Thyroid gland (tissue), 4 donors: ENCODE data around the gene ARNT2. TPM values are rescaled to one million over a fixed set of nuclear protein-coding genes. Genes with fewer than 3 reads are reported as not detected.

Experiments used
- DNase-seq, 2 donors: peaks; one replicate each; pipeline ENCODE4 v3.0.0-alpha.2; 2019
- H3K27ac ChIP-seq, 3 donors: fragments of 200-600 bp; sonication (generic); 1 replicate in 2 of 3; 2 replicates in 1 of 3; pipeline ENCODE4 v1.5.1; 2016 to 2019; ENCODE audit warnings: mild to moderate bottlenecking in 1 of 3, moderate library complexity in 1 of 3
- H3K27me3 ChIP-seq: fragments of 200-600 bp; sonication (generic); one replicate; pipeline ENCODE4 v1.5.1; 2019
- H3K36me3 ChIP-seq, 2 donors: fragments of 200-600 bp; sonication (generic); one replicate each; pipeline ENCODE4 v1.5.1; 2016 to 2019
- H3K4me1 ChIP-seq, 2 donors: fragments of 200-600 bp; sonication (generic); one replicate each; pipeline ENCODE4 v1.5.1; 2017 to 2019
- H3K4me3 ChIP-seq, 3 donors: fragments of 200-600 bp; sonication (generic); replicated peaks in 1 of 3; 1 replicate in 2 of 3; 2 replicates in 1 of 3; pipeline ENCODE4 v1.5.1; 2016; ENCODE audit warnings: mild to moderate bottlenecking in 1 of 3
- H3K9me3 ChIP-seq: fragments of 200-600 bp; sonication (generic); one replicate; pipeline ENCODE4 v1.5.1; 2017
- POLR2A ChIP-seq, 2 donors: fragments of 450-650 bp; IDR thresholded peaks; one replicate each; pipeline ENCODE4 v1.6.1; 2017; ENCODE audit warnings: antibody characterized with exemption in 2 of 2, mild to moderate bottlenecking in 2 of 2, moderate library complexity in 1 of 2
- WGBS, 2 donors: methylation state at CpG; one replicate each; pipeline ENCODE4 v1.1.5; 2017; 5-methylcytosine and 5-hydroxymethylcytosine counted together
- intact Hi-C: fragments of 100-400 bp; cut with DNase I; formaldehyde crosslinking; loops from one replicate; pipeline ENCODE4 v1.15.1; 2023
- total RNA-seq, 4 donors: library from RNA; depleted of rRNA; stranded (reverse); fragments of >200 nt; gene quantifications; one replicate each; pipeline ENCODE4 v1.2.3, GENCODE V29; 2016
- TF ChIP-seq, protein P1 (sequence below), 6 experiments: fragments of 200-600 bp in 3 of 6; fragments of 450-650 bp in 3 of 6; sonication (generic) in 3 of 6; IDR thresholded peaks; one replicate each; pipeline ENCODE4 v1.5.1; 2016 to 2019; ENCODE audit warnings: antibody characterized with exemption in 6 of 6, mild to moderate bottlenecking in 2 of 6, inconsistent platforms in 1 of 6, moderate library complexity in 1 of 6

ARNT2 gene
- total RNA-seq, 4 donors from 2014 or later = 9.4 to 19.1 (median 13.8) TPM

DNA sequence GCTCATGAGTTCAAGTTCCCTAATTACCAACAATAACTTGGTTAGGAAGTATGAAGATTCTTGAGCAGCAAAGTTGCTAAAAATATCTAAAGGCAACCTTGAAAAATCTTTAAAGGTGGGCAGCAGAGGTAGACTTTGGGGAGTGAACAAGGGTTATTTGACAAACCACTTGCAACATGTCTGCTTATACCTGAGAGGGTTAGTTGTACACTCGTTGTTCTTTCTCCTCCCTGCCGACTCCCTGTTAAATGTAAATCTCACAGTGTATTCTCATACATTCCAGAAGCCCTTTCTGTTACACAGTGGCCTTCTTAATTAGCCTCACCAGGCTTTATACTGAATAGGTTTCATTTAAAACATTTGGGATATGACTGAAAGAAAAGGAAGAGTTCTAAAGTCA lies 121.7 kb downstream of the ARNT2 start:
- Histone ChIP-seq H3K4me3 (no peak overlapping the region), H3K27ac (no peak overlapping the region), H3K4me1 (peaks cover 12 to 16% of the 10 kb centered on the region in 2 donors), H3K9me3 (no peaks in the 10 kb centered on the region), H3K36me3 (no peaks in the 10 kb centered on the region), H3K27me3 (no peaks in the 10 kb centered on the region)
- 84 to 93% methylated on average over 2 of the region's 2 CpGs for WGBS, 2 donors
- intact Hi-C loops = no loop called here
- no peak for DNase-seq
- TF ChIP-seq, protein P1, sequence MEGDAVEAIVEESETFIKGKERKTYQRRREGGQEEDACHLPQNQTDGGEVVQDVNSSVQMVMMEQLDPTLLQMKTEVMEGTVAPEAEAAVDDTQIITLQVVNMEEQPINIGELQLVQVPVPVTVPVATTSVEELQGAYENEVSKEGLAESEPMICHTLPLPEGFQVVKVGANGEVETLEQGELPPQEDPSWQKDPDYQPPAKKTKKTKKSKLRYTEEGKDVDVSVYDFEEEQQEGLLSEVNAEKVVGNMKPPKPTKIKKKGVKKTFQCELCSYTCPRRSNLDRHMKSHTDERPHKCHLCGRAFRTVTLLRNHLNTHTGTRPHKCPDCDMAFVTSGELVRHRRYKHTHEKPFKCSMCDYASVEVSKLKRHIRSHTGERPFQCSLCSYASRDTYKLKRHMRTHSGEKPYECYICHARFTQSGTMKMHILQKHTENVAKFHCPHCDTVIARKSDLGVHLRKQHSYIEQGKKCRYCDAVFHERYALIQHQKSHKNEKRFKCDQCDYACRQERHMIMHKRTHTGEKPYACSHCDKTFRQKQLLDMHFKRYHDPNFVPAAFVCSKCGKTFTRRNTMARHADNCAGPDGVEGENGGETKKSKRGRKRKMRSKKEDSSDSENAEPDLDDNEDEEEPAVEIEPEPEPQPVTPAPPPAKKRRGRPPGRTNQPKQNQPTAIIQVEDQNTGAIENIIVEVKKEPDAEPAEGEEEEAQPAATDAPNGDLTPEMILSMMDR (IDR thresholded peaks at IDR 0.05) = no peak
- no peak for TF ChIP-seq POLR2A (IDR thresholded peaks at IDR 0.05)

DNA sequence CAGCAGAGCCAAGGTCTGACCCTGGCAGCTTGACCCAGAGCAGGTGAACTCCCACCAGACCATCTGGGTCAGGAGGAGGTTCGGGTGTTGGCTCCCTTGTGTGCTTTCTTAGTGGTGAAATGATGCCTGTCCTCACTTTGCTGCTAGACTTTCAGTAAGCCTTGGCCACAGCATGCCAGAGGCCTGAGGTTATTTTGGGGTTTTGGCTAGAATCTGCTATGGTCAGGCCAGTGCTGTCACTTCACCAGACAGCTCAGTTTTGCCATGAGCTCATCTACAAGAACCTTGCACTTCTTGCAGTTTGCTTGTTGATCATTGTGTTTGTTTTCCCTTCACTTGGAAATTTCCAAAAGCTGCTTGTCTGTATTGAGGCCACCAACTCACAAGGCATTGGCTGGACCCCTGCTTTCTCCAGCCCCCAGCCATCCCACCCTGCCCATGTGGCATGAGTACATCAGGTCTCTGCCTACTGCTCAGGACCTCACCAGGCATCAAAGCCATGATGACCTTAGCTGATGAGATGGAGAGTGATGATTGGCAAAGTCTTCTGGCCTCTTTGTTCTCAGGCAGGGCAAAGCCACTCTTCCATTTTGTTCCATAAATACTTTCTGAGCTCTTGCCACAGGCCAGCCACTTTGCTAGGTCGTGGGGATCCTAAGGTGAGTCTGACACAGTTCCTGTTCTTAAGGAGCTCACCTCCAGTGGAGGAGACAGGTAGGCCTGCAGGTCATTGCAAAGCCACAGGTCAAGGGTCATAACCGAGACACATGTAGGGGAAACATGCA lies 122.6 kb downstream of the ARNT2 start:
- no peak overlapping the region for H3K27ac ChIP-seq
- no peak for DNase-seq
- WGBS, 2 donors = 85 to 90% methylated on average over 3 of the region's 3 CpGs
- no peaks in the 10 kb centered on the region for H3K27me3 ChIP-seq
- TF ChIP-seq POLR2A (IDR thresholded peaks at IDR 0.05) = no peak
- TF ChIP-seq, protein P1 (IDR thresholded peaks at IDR 0.05) = no peak
- intact Hi-C loops = no loop called here
- H3K9me3 ChIP-seq = no peaks in the 10 kb centered on the region
- no peaks in the 10 kb centered on the region for H3K36me3 ChIP-seq
- H3K4me1 ChIP-seq = peaks cover 17 to 24% of the 10 kb centered on the region in 2 donors
- no peak overlapping the region for H3K4me3 ChIP-seq

DNA sequence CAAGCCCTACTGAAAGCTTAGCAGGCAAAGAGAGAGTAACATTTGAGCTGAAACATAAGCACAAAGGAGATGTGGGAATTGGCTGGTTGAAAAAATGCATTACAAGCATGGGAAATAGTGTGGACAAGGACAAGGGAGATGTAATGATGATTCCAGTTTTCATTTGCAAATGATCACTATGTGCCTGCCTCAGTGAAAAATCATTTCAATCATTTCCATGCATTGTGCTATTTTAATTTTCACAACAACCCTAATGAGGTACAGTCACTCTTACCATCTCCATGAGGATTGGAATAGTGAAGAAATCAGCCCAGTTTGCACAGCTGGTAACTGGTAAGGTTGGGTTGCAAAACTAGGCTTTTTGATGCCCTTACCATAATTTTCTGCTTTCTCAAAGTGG lies 123.2 kb downstream of the ARNT2 start:
- intact Hi-C loops = no loop called here
- DNase-seq = no peak
- H3K4me1 ChIP-seq = peaks cover 19 to 24% of the 10 kb centered on the region in 2 donors

DNA sequence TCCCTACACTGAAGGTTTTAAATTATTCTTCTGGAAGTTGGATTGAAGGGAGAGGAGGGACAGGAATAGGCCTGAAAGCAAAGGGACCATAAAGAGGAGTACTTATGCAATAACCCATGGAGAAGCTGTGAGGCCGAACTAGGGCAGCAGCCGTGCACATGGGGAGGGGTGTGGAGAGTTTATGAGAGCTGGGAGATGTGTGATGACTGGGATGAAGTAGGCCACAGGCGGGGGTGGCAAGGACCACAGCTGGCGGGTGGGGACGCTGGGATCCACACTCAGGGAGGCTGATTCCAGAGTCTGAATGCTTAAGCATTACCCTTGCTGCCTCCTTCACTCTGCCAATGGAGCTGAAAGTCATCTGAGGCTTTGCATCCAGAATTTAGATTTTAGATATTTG lies 123.8 kb downstream of the ARNT2 start:
- WGBS, 2 donors = 93 to 95% methylated on average over 5 of the region's 5 CpGs
- Histone ChIP-seq H3K9me3 (no peaks in the 10 kb centered on the region), H3K36me3 (no peaks in the 10 kb centered on the region), H3K4me3 (no peak overlapping the region), H3K27ac (no peak overlapping the region), H3K27me3 (no peaks in the 10 kb centered on the region), H3K4me1 (peaks cover 18 to 24% of the 10 kb centered on the region in 2 donors)
- no peak for DNase-seq
- intact Hi-C loops = no loop called here
- TF ChIP-seq, protein P1 (IDR thresholded peaks at IDR 0.05) = no peak
- no peak for TF ChIP-seq POLR2A (IDR thresholded peaks at IDR 0.05)

More for the DNA sequence above, 123.2 kb downstream of the ARNT2 start:
- Histone ChIP-seq H3K27ac (no peak overlapping the region), H3K4me3 (no peak overlapping the region), H3K9me3 (no peaks in the 10 kb centered on the region), H3K27me3 (no peaks in the 10 kb centered on the region), H3K36me3 (no peaks in the 10 kb centered on the region)
- no peak for TF ChIP-seq POLR2A (IDR thresholded peaks at IDR 0.05)
- TF ChIP-seq, protein P1 (IDR thresholded peaks at IDR 0.05) = no peak

DNA sequence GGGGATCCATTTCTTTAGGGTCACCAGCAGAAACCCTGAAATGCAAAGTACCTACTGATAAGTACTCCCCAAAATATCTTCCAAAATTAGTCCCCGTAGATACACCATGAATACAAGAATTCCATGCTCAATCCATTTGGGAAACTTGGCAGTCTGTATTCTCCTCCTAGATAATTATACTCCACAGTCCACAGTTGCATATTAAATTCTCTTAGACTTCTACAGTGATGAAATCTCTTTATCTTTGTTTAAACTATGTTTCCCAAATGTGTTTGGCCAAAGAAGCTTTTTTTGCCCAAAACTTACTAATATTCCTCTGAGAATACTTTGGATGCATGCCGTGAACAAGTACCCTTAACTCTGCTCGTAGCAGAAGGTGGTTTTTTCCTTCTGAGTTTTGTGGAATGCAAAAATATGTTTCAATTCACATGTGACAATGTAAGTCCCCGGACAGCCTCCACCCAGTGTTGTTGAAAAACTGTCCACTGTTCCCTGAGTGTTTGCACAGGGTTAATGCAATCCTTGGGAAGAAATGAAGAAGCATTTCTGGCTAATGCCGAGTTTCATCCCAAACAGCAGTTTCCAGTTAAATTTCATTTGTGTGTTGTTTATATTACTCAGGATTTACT lies 126.7 kb downstream of the ARNT2 start:
- intact Hi-C loops = no loop called here
- no peaks in the 10 kb centered on the region for H3K36me3 ChIP-seq
- peaks cover 7 to 12% of the 10 kb centered on the region in 2 donors for H3K4me1 ChIP-seq
- H3K9me3 ChIP-seq = no peaks in the 10 kb centered on the region
- no peak for DNase-seq
- no peak overlapping the region for H3K4me3 ChIP-seq
- TF ChIP-seq, protein P1 (IDR thresholded peaks at IDR 0.05) = no peak
- TF ChIP-seq POLR2A (IDR thresholded peaks at IDR 0.05) = no peak
- 38 to 47% methylated on average over 5 of the region's 5 CpGs for WGBS, 2 donors
- H3K27ac ChIP-seq = peak overlapping the region; percentile 22 to 52 (median 34)
- H3K27me3 ChIP-seq = no peaks in the 10 kb centered on the region
